Bronchial epithelial cell (primary cell): ENCODE measurements around the gene SMAD1. TPM values are rescaled to one million over a fixed set of nuclear protein-coding genes. Genes with fewer than 3 reads are reported as not detected.

ENCODE experiments used
- DNase-seq: peaks from one replicate; pipeline ENCODE4 v3.0.0-alpha.2; 2010; ENCODE audit warnings: low read depth
- FAIRE-seq: peaks from 2 replicates; lab custom pipeline; 2011; peaks lifted over from hg19 to GRCh38; lab: Jason Lieb, UNC
- H3K27me3 ChIP-seq: 2 replicates; pipeline ENCODE4 v1.5.1; 2011; ENCODE audit warnings: low read length; ENCODE audit not compliant: control insufficient read depth, insufficient read depth
- H3K36me3 ChIP-seq: 2 replicates; pipeline ENCODE4 v1.5.1; 2011; ENCODE audit warnings: low read length; ENCODE audit not compliant: control insufficient read depth, insufficient read depth
- H3K4me3 ChIP-seq: 2 replicates; pipeline ENCODE4 v1.5.1; 2011; ENCODE audit warnings: mild to moderate bottlenecking, low read depth, low read length, control low read depth
- CTCF ChIP-seq: IDR thresholded peaks from 2 replicates; pipeline ENCODE4 v1.5.1; 2011; ENCODE audit warnings: mild to moderate bottlenecking, moderate library complexity, low read length, control low read depth, inconsistent platforms; ENCODE audit not compliant: insufficient read depth, severe bottlenecking
- total RNA-seq: library from RNA; depleted of rRNA; stranded (reverse); fragments of >200 nt; gene quantifications from 2 replicates; pipeline ENCODE4 v1.2.1, GENCODE V29; 2014

Gene SMAD1
- total RNA-seq, 1 donor from 2014 or later = 11.1 TPM

GRCh38 chr4:145545031-145545430 lies 63.4 kb downstream of the SMAD1 start:
- no peak for FAIRE-seq
- H3K27me3 ChIP-seq = no peaks in the 10 kb centered on the region
- H3K36me3 ChIP-seq = peaks cover 5% of the 10 kb centered on the region
- no peak overlapping the region for H3K4me3 ChIP-seq
- no peak for DNase-seq
- TF ChIP-seq CTCF = no peak

- Histone ChIP-seq H3K4me3 (no peak overlapping the region), H3K27me3 (no peaks in the 10 kb centered on the region), H3K36me3 (peaks cover 5% of the 10 kb centered on the region)
- FAIRE-seq (no peak), DNase-seq (peak; percentile 100)
- no peak for TF ChIP-seq CTCF
Measured at GRCh38 chr4:145545538-145546174, 64.0 kb downstream of the SMAD1 start.

GRCh38 chr4:145546175-145546915 lies 64.7 kb downstream of the SMAD1 start:
- no peaks in the 10 kb centered on the region for H3K27me3 ChIP-seq
- H3K36me3 ChIP-seq = peaks cover 5% of the 10 kb centered on the region
- no peak for FAIRE-seq
- no peak overlapping the region for H3K4me3 ChIP-seq
- peak; percentile 39 for DNase-seq
- no peak for TF ChIP-seq CTCF

GRCh38 chr4:145551660-145552059 lies 70.0 kb downstream of the SMAD1 start:
- TF ChIP-seq CTCF = no peak
- no peak overlapping the region for H3K4me3 ChIP-seq
- no peaks in the 10 kb centered on the region for H3K27me3 ChIP-seq
- FAIRE-seq = no peak
- H3K36me3 ChIP-seq = peaks cover 5% of the 10 kb centered on the region
- no peak for DNase-seq

GRCh38 chr4:145552181-145552822 lies 70.6 kb downstream of the SMAD1 start:
- TF ChIP-seq CTCF = no peak
- H3K4me3 ChIP-seq = no peak overlapping the region
- H3K36me3 ChIP-seq = peaks cover 5% of the 10 kb centered on the region
- DNase-seq = no peak
- no peak for FAIRE-seq
- no peaks in the 10 kb centered on the region for H3K27me3 ChIP-seq
